Endothelial cell of umbilical vein (primary cell): ENCODE measurements around the gene SS18. TPM values are rescaled to one million over a fixed set of nuclear protein-coding genes. Genes with fewer than 3 reads are reported as not detected.

Source experiments
- BruUV-seq: library from RNA; stranded (reverse); fragments of 400-500 nt; replicated peaks from 2 replicates; lab custom pipeline; 2021; lab: Mats Ljungman, UMichigan
- CTCF ChIA-PET: fragments of 300-600, 350-600 bp; sonication (Branson Sonifier 250); formaldehyde crosslinking; loops from one replicate; lab custom pipeline; 2021; ENCODE audit warnings: antibody characterized with exemption, inconsistent platforms; lab: Charles Lee
- POLR2A ChIA-PET: fragments of 300-600, 350-600 bp; sonication (Branson Sonifier 250); formaldehyde crosslinking; loops from one replicate; lab custom pipeline; 2021; ENCODE audit warnings: antibody characterized with exemption, inconsistent platforms; lab: Charles Lee
- DNase-seq: peaks from one replicate; pipeline ENCODE4 v3.0.0-alpha.2; 2011; ENCODE audit warnings: low read depth, low spot score
- FAIRE-seq: peaks from 2 replicates; lab custom pipeline; 2011; peaks lifted over from hg19 to GRCh38; lab: Jason Lieb, UNC
- H2AFZ ChIP-seq: 2 replicates; pipeline ENCODE4 v1.6.0; 2012; ENCODE audit warnings: low read depth, low read length, control low read depth, inconsistent platforms
- H3K27ac ChIP-seq: 2 replicates; pipeline ENCODE4 v1.5.1; 2011; ENCODE audit warnings: low read depth, mild to moderate bottlenecking, control low read depth, low read length, moderate library complexity; ENCODE audit not compliant: insufficient read depth
- H3K27me3 ChIP-seq, 2 experiments: 2 replicates each; pipeline versions ENCODE4 v1.6.0 to v1.6.1; 2011; ENCODE audit warnings: low read length in 2 of 2, mixed read lengths in 1 of 2; ENCODE audit not compliant: control insufficient read depth in 2 of 2, insufficient read depth in 2 of 2
- H3K36me3 ChIP-seq, 2 experiments: 2 replicates in 1 of 2; 3 replicates in 1 of 2; pipeline ENCODE4 v1.5.1; 2011; ENCODE audit warnings: low read length in 2 of 2, mild to moderate bottlenecking in 1 of 2, moderate library complexity in 1 of 2; ENCODE audit not compliant: control insufficient read depth in 2 of 2, insufficient read depth in 2 of 2; ENCODE audit errors: extremely low read depth in 1 of 2
- H3K4me1 ChIP-seq: 3 replicates; pipeline ENCODE4 v1.5.1; 2011; ENCODE audit warnings: mild to moderate bottlenecking, low read length; ENCODE audit not compliant: control insufficient read depth, insufficient read depth; ENCODE audit errors: extremely low read depth
- H3K4me2 ChIP-seq: 2 replicates; pipeline ENCODE4 v1.6.1; 2011; ENCODE audit warnings: low read length, control low read depth, mixed read lengths; ENCODE audit not compliant: insufficient read depth
- H3K4me3 ChIP-seq, 3 experiments: fragments of 200-600 bp in 1 of 3; sonication (generic), shearing (Covaris generic) in 1 of 3; replicated peaks in 1 of 3; 2 replicates each; pipeline ENCODE4 v1.5.1; 2011 to 2016; ENCODE audit warnings: control low read depth in 3 of 3, low read length in 3 of 3, mild to moderate bottlenecking in 2 of 3, inconsistent platforms in 1 of 3, low read depth in 1 of 3, moderate library complexity in 1 of 3; ENCODE audit not compliant: insufficient read depth in 1 of 3
- H3K79me2 ChIP-seq: 2 replicates; pipeline ENCODE4 v1.6.0; 2012; ENCODE audit warnings: low read length, inconsistent platforms; ENCODE audit not compliant: control insufficient read depth, insufficient read depth
- H3K9ac ChIP-seq: replicated peaks from 2 replicates; pipeline ENCODE3; 2011; ENCODE audit warnings: low read length, control low read depth; ENCODE audit not compliant: insufficient read depth; ENCODE audit errors: extremely low read depth
- H3K9me1 ChIP-seq: replicated peaks from 3 replicates; pipeline ENCODE4 v1.6.0; 2011; ENCODE audit warnings: mild to moderate bottlenecking, low read length; ENCODE audit not compliant: control insufficient read depth, insufficient read depth; ENCODE audit errors: extremely low read depth
- H3K9me3 ChIP-seq: replicated peaks from 2 replicates; pipeline ENCODE4 v1.5.1; 2012; ENCODE audit warnings: low read length, inconsistent platforms; ENCODE audit not compliant: control insufficient read depth, insufficient read depth
- H4K20me1 ChIP-seq: replicated peaks from 2 replicates; pipeline ENCODE3; 2011; ENCODE audit warnings: mild to moderate bottlenecking, low read length; ENCODE audit not compliant: control insufficient read depth, insufficient read depth; ENCODE audit errors: extremely low read depth
- EZH2 ChIP-seq: IDR thresholded peaks from 2 replicates; pipeline ENCODE4 v1.6.1; 2012; ENCODE audit warnings: borderline replicate concordance, low read depth, mild to moderate bottlenecking, moderate library complexity, low read length, inconsistent platforms; ENCODE audit not compliant: severe bottlenecking
- FOS ChIP-seq: IDR thresholded peaks from 2 replicates; pipeline ENCODE4 v1.6.1; 2011; ENCODE audit warnings: mild to moderate bottlenecking, low read length, moderate library complexity, borderline replicate concordance; ENCODE audit not compliant: insufficient read depth
- GATA2 ChIP-seq: IDR thresholded peaks from 2 replicates; pipeline ENCODE4 v1.7.0; 2011; ENCODE audit warnings: low read depth, mild to moderate bottlenecking, moderate library complexity, mixed read lengths, low read length; ENCODE audit not compliant: insufficient read length, insufficient read depth
- JUN ChIP-seq: IDR thresholded peaks from 2 replicates; pipeline ENCODE4 v1.6.1; 2011; ENCODE audit warnings: borderline replicate concordance, low read depth; ENCODE audit not compliant: insufficient read length, insufficient read depth
- MYC ChIP-seq: IDR thresholded peaks from one replicate; pipeline ENCODE4 v1.6.1; 2011; ENCODE audit warnings: mild to moderate bottlenecking, low read depth, low read length
- POLR2A ChIP-seq: IDR thresholded peaks from 2 replicates; pipeline ENCODE4 v1.6.1; 2012; ENCODE audit warnings: low read depth, mild to moderate bottlenecking, control low read depth, low read length
- POLR2AphosphoS5 ChIP-seq: IDR thresholded peaks from 2 replicates; pipeline ENCODE4 v1.6.1; 2012; ENCODE audit warnings: low read depth, mild to moderate bottlenecking, control low read depth, low read length, moderate library complexity; ENCODE audit not compliant: insufficient read depth
- dilution Hi-C: fragments of 300-500 bp; cut with MboI; formaldehyde crosslinking; loops from one replicate; pipeline ENCODE4 v1.15.0; 2019; ENCODE audit warnings: low sequenced_read_pairs; ENCODE audit not compliant: extremely low pct_ligation_motif_present
- intact Hi-C: fragments of 100-400 bp; cut with micrococcal nuclease; formaldehyde crosslinking; loops from one replicate; pipeline ENCODE4 v1.10.0; 2022
- polyA plus RNA-seq, 4 experiments: library from polyadenylated mRNA; depleted of rRNA in 3 of 4; stranded (reverse) in 3 of 4; unstranded in 1 of 4; fragments of >200 nt; gene quantifications; 2 replicates each; pipeline versions ENCODE4 v1.2.1 to v1.2.3, GENCODE V29; 2011 to 2012; ENCODE audit warnings: missing spikeins in 1 of 4
- total RNA-seq: library from RNA; stranded (reverse); gene quantifications from 2 replicates; pipeline ENCODE4 v1.2.3, GENCODE V29; 2021
- TF ChIP-seq, protein P1 (sequence below), 2 donors: IDR thresholded peaks; 1 replicate in 1 of 2; 2 replicates in 1 of 2; pipeline ENCODE4 v1.5.1; 2011; ENCODE audit warnings: low read length in 2 of 2, mild to moderate bottlenecking in 2 of 2, moderate library complexity in 2 of 2, control low read depth in 1 of 2, inconsistent platforms in 1 of 2, low read depth in 1 of 2; ENCODE audit not compliant: insufficient read depth in 1 of 2; ENCODE audit errors: extremely low read depth in 1 of 2
- TF ChIP-seq, protein P2 (sequence below): IDR thresholded peaks from 2 replicates; pipeline ENCODE4 v1.6.1; 2011; ENCODE audit not compliant: insufficient read depth, insufficient read length

The SS18 gene
- total and polyA plus RNA-seq, 2 donors (not counting 3 experiments of a cell fraction or from before 2014, with no cell fraction given), result 68.4 to 204 TPM

DNA sequence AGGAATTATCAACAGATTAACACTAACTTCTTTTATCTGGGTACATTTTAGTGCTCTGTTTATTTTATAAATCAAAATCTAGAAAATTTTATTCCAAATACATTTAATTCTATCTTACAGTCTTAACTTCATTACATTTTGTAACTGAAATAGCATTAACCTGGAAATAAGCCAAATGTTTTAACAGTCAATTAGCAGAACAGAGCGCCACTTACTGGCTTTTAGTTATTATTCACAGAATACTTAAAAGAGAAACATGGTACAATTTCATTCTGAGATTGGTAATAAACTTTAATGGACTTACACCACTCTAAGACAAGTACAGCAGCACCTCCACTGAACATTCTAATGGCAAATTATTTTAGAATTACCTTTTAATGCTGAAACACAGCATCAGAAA, 38.6 kb downstream of the SS18 start:
- peaks cover 2% of the 10 kb centered on the region for H4K20me1 ChIP-seq
- DNase-seq, result peak; percentile 34
- H3K4me3 ChIP-seq, result no peak overlapping the region
- no peak overlapping the region for H3K4me2 ChIP-seq
- H3K27ac ChIP-seq, result no peak overlapping the region
- H3K36me3 ChIP-seq, result peaks cover 0 to 13% of the 10 kb centered on the region in 2 experiments
- TF ChIP-seq MYC (no peak), JUN (no peak), POLR2A (no peak), FOS (no peak), GATA2 (no peak), EZH2 (no peak), POLR2AphosphoS5 (no peak)
- TF ChIP-seq, protein P1, sequence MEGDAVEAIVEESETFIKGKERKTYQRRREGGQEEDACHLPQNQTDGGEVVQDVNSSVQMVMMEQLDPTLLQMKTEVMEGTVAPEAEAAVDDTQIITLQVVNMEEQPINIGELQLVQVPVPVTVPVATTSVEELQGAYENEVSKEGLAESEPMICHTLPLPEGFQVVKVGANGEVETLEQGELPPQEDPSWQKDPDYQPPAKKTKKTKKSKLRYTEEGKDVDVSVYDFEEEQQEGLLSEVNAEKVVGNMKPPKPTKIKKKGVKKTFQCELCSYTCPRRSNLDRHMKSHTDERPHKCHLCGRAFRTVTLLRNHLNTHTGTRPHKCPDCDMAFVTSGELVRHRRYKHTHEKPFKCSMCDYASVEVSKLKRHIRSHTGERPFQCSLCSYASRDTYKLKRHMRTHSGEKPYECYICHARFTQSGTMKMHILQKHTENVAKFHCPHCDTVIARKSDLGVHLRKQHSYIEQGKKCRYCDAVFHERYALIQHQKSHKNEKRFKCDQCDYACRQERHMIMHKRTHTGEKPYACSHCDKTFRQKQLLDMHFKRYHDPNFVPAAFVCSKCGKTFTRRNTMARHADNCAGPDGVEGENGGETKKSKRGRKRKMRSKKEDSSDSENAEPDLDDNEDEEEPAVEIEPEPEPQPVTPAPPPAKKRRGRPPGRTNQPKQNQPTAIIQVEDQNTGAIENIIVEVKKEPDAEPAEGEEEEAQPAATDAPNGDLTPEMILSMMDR (IDR thresholded peaks at IDR 0.05; ENCODE audit: extremely low read depth in 1 of 2, insufficient read depth in 1 of 2, low read depth in 1 of 2, low read length in 2 of 2), result no peak
- TF ChIP-seq, protein P2, sequence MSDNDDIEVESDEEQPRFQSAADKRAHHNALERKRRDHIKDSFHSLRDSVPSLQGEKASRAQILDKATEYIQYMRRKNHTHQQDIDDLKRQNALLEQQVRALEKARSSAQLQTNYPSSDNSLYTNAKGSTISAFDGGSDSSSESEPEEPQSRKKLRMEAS, result no peak
- H3K9ac ChIP-seq, result no peak overlapping the region
- H3K27me3 ChIP-seq, result no peaks in the 10 kb centered on the region
- no TSS peak for BruUV-seq
- no peak overlapping the region for H2AFZ ChIP-seq
- intact Hi-C loops (loop anchor here (5.0 kb wide), 1 partner anchor 35 kb away; no protein-coding TSS in a partner anchor), dilution Hi-C loops (no loop called here)
- no peaks in the 10 kb centered on the region for H3K9me1 ChIP-seq
- H3K4me1 ChIP-seq, result no peaks in the 10 kb centered on the region
- H3K79me2 ChIP-seq, result peaks cover 12% of the 10 kb centered on the region
- ChIA-PET POLR2A (no interaction called here), CTCF (interaction anchor here (1.1 kb wide), 1 partner anchor 8 kb away, joined by 10 read pairs; no protein-coding TSS in a partner anchor)
- no peak for FAIRE-seq
- no peaks in the 10 kb centered on the region for H3K9me3 ChIP-seq
